ENCODE measurements around the gene SLC22A8.

SLC22A8 gene

DNA sequence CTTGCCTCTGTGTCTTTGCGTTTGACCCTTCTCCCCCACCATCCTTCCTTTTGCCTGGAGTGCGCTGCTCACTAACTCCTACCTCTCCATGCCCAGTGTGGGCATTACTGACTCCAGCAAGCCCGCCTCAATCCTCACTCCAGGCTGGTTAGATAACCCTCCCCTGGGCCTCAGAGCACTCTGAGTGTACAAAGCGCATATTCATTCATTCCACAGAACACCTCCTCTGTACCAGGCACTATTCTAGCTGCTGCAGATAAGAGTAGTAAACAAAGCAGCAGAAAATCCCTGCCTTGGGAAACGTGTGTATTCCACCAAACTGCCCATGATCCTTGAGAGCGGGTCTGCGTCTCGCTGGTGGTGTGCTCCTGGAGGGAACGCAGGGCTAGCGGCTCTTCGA is 3.2 kb downstream of the SLC22A8 start:
- Histone ChIP-seq H2AFZ (ENCODE audit: low read depth) (no peak overlapping the region), H3K79me2 (ENCODE audit: insufficient read depth, low read depth) (no peaks in the 10 kb centered on the region), H3K9ac (no peak overlapping the region), H4K20me1 (ENCODE audit: insufficient read depth) (no peaks in the 10 kb centered on the region), H3K4me3 (IDR thresholded peaks at IDR 0.05; ENCODE audit: insufficient read depth, low read depth, low read length) (no peak overlapping the region), H3K27ac (no peak overlapping the region), H3K36me3 (ENCODE audit: insufficient read depth) (no peaks in the 10 kb centered on the region), H3K4me2 (no peak overlapping the region), H3K27me3 (ENCODE audit: insufficient read depth, low read depth) (no peaks in the 10 kb centered on the region), H3K4me1 (ENCODE audit: low read depth, poor library complexity, severe bottlenecking) (no peaks in the 10 kb centered on the region)
- TF ChIP-seq, protein P1, sequence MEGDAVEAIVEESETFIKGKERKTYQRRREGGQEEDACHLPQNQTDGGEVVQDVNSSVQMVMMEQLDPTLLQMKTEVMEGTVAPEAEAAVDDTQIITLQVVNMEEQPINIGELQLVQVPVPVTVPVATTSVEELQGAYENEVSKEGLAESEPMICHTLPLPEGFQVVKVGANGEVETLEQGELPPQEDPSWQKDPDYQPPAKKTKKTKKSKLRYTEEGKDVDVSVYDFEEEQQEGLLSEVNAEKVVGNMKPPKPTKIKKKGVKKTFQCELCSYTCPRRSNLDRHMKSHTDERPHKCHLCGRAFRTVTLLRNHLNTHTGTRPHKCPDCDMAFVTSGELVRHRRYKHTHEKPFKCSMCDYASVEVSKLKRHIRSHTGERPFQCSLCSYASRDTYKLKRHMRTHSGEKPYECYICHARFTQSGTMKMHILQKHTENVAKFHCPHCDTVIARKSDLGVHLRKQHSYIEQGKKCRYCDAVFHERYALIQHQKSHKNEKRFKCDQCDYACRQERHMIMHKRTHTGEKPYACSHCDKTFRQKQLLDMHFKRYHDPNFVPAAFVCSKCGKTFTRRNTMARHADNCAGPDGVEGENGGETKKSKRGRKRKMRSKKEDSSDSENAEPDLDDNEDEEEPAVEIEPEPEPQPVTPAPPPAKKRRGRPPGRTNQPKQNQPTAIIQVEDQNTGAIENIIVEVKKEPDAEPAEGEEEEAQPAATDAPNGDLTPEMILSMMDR (conservative IDR thresholded peaks at IDR 0.05; ENCODE audit: low read depth, low read length), result no peak

DNA sequence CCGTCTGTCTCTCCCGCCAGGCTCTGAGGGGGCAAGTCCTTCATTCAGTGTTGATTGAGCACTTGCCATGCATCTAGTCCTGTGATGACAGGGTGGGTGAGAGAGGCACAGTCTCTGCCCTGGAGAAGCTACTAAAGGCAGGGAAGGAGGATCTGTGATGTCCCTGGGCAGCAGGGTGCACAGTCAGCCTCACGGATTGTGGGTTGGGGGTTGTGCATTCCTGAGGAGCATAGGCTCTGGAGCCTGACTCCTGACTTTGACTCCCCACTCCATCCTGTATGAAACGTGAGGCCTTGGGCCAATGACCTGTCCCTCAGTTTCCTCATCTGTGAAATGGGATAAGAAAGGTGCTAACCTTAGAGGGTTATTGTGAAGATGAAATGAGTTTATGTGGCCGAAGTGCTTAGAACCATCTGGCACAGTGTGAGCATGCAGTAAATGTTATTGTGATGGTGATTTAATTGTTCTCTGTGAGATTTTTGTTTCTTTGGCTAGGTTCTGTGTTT is 4.7 kb downstream of the SLC22A8 start:
- Histone ChIP-seq H3K9ac (no peak overlapping the region), H3K79me2 (ENCODE audit: insufficient read depth, low read depth) (no peaks in the 10 kb centered on the region), H2AFZ (ENCODE audit: low read depth) (no peak overlapping the region), H3K27me3 (ENCODE audit: insufficient read depth, low read depth) (no peaks in the 10 kb centered on the region), H4K20me1 (ENCODE audit: insufficient read depth) (no peaks in the 10 kb centered on the region), H3K4me1 (ENCODE audit: low read depth, poor library complexity, severe bottlenecking) (no peaks in the 10 kb centered on the region), H3K36me3 (ENCODE audit: insufficient read depth) (no peaks in the 10 kb centered on the region), H3K4me3 (IDR thresholded peaks at IDR 0.05; ENCODE audit: insufficient read depth, low read depth, low read length) (no peak overlapping the region), H3K27ac (no peak overlapping the region), H3K4me2 (no peak overlapping the region)
- TF ChIP-seq, protein P1 (conservative IDR thresholded peaks at IDR 0.05; ENCODE audit: low read depth, low read length), result no peak

DNA sequence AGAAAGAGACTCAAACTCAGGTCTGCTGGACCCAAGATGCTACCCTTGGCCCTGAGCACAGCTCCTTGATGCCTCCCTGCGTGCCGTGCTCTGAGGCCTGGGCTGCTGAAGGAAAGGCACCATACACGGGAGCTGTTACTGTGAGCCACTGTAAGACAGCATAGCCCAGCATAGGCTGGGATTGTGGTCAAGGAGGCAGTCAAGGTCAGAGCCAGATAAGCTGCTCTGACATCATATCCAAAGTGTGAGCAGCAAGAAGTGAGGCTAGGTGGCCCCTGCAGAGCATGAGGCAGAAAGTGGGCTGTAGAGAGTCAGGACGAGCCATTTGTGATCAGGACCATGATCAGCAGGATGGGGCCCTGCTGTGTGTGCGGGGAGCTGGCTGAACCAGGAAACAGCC is 7.7 kb downstream of the SLC22A8 start:
- Histone ChIP-seq H3K4me3 (IDR thresholded peaks at IDR 0.05; ENCODE audit: insufficient read depth, low read depth, low read length) (no peak overlapping the region), H3K9ac (no peak overlapping the region), H3K27me3 (ENCODE audit: insufficient read depth, low read depth) (no peaks in the 10 kb centered on the region), H3K4me1 (ENCODE audit: low read depth, poor library complexity, severe bottlenecking) (no peaks in the 10 kb centered on the region), H3K36me3 (ENCODE audit: insufficient read depth) (no peaks in the 10 kb centered on the region), H3K79me2 (ENCODE audit: insufficient read depth, low read depth) (no peaks in the 10 kb centered on the region), H3K4me2 (no peak overlapping the region), H2AFZ (ENCODE audit: low read depth) (no peak overlapping the region), H4K20me1 (ENCODE audit: insufficient read depth) (no peaks in the 10 kb centered on the region), H3K27ac (no peak overlapping the region)
- TF ChIP-seq, protein P1 (conservative IDR thresholded peaks at IDR 0.05; ENCODE audit: low read depth, low read length), result no peak

DNA sequence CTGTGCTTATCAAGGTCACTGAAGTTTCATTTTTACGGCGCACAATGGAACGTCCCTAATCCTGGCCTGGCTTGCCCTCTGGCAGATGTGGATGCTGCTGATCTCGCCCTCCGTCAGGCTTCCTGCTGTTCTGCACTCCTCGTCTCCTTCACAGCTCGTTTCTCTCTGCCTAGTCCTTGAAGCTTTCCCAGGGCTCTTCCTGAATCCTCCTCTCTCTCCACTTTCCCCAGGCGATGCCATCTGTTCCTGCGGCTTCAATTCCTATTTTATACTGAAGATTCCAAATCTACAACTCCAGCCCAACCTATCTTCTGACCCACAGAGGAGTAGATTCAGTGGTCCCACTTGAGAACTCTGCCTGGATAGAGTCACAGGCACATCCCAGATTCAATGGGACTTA is 14.2 kb downstream of the SLC22A8 start:
- Histone ChIP-seq H3K9ac (no peak overlapping the region), H3K4me3 (IDR thresholded peaks at IDR 0.05; ENCODE audit: insufficient read depth, low read depth, low read length) (no peak overlapping the region), H2AFZ (ENCODE audit: low read depth) (no peak overlapping the region), H3K27ac (no peak overlapping the region), H3K4me1 (ENCODE audit: low read depth, poor library complexity, severe bottlenecking) (no peaks in the 10 kb centered on the region), H3K79me2 (ENCODE audit: insufficient read depth, low read depth) (no peaks in the 10 kb centered on the region), H4K20me1 (ENCODE audit: insufficient read depth) (no peaks in the 10 kb centered on the region), H3K27me3 (ENCODE audit: insufficient read depth, low read depth) (no peaks in the 10 kb centered on the region), H3K4me2 (no peak overlapping the region), H3K36me3 (ENCODE audit: insufficient read depth) (no peaks in the 10 kb centered on the region)
- TF ChIP-seq, protein P1 (conservative IDR thresholded peaks at IDR 0.05; ENCODE audit: low read depth, low read length), result no peak

Measured in KMS-11 (cell line).